ENCODE measurements around the gene CHST11.

DNA sequence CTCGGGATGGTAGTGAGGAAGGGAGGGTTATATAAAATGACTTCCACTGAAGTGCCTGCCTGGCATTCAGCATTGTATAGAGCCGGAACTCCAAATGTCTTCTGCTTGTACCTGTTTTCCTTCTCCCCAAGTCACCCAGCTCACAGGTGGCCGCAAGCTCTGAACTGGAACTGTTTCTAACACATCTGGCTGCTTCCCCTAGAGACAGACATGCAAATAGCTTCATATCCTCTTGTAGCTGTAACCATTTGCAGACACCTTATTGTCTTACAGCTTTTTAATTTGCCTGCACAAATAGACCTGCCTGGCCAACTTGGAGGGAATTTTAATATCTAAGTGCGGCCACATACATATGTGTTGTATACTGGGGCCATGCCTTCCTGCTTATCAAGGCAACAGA lies 126.0 kb downstream of the CHST11 start:
- TF ChIP-seq, protein P1, sequence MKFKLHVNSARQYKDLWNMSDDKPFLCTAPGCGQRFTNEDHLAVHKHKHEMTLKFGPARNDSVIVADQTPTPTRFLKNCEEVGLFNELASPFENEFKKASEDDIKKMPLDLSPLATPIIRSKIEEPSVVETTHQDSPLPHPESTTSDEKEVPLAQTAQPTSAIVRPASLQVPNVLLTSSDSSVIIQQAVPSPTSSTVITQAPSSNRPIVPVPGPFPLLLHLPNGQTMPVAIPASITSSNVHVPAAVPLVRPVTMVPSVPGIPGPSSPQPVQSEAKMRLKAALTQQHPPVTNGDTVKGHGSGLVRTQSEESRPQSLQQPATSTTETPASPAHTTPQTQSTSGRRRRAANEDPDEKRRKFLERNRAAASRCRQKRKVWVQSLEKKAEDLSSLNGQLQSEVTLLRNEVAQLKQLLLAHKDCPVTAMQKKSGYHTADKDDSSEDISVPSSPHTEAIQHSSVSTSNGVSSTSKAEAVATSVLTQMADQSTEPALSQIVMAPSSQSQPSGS (CRISPR knock-in tag; IDR thresholded peaks at IDR 0.05), result no peak
- TF ChIP-seq ZNF431 (CRISPR knock-in tag; IDR thresholded peaks at IDR 0.05), result no peak
- no peak for TF ChIP-seq FOS (IDR thresholded peaks at IDR 0.05; ENCODE audit: extremely low read depth, insufficient read length)
- TF ChIP-seq ZNF324 (CRISPR knock-in tag; IDR thresholded peaks at IDR 0.05), result no peak
- TF ChIP-seq, protein P2, sequence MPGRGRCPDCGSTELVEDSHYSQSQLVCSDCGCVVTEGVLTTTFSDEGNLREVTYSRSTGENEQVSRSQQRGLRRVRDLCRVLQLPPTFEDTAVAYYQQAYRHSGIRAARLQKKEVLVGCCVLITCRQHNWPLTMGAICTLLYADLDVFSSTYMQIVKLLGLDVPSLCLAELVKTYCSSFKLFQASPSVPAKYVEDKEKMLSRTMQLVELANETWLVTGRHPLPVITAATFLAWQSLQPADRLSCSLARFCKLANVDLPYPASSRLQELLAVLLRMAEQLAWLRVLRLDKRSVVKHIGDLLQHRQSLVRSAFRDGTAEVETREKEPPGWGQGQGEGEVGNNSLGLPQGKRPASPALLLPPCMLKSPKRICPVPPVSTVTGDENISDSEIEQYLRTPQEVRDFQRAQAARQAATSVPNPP (IDR thresholded peaks at IDR 0.05; ENCODE audit: borderline replicate concordance, insufficient read depth, insufficient read length), result no peak
- no peak for TF ChIP-seq HNRNPK (IDR thresholded peaks at IDR 0.05; ENCODE audit: low read depth, low read length, poor library complexity, severe bottlenecking)
- TF ChIP-seq, protein P3, sequence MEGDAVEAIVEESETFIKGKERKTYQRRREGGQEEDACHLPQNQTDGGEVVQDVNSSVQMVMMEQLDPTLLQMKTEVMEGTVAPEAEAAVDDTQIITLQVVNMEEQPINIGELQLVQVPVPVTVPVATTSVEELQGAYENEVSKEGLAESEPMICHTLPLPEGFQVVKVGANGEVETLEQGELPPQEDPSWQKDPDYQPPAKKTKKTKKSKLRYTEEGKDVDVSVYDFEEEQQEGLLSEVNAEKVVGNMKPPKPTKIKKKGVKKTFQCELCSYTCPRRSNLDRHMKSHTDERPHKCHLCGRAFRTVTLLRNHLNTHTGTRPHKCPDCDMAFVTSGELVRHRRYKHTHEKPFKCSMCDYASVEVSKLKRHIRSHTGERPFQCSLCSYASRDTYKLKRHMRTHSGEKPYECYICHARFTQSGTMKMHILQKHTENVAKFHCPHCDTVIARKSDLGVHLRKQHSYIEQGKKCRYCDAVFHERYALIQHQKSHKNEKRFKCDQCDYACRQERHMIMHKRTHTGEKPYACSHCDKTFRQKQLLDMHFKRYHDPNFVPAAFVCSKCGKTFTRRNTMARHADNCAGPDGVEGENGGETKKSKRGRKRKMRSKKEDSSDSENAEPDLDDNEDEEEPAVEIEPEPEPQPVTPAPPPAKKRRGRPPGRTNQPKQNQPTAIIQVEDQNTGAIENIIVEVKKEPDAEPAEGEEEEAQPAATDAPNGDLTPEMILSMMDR (IDR thresholded peaks at IDR 0.05 in 2 of 3, conservative IDR thresholded peaks at IDR 0.05 in 1 of 3; ENCODE audit: insufficient read depth in 2 of 3, low read depth in 1 of 3, low read length in 3 of 3), result no peak
- no peak for TF ChIP-seq EP300 (IDR thresholded peaks at IDR 0.05; ENCODE audit: low read length)
- TF ChIP-seq, protein P4, sequence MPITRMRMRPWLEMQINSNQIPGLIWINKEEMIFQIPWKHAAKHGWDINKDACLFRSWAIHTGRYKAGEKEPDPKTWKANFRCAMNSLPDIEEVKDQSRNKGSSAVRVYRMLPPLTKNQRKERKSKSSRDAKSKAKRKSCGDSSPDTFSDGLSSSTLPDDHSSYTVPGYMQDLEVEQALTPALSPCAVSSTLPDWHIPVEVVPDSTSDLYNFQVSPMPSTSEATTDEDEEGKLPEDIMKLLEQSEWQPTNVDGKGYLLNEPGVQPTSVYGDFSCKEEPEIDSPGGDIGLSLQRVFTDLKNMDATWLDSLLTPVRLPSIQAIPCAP (CRISPR knock-in tag; IDR thresholded peaks at IDR 0.05; ENCODE audit: borderline replicate concordance), result no peak
- TF ChIP-seq PCBP1 (IDR thresholded peaks at IDR 0.05; ENCODE audit: low read depth, low read length, poor library complexity, severe bottlenecking), result no peak
- TF ChIP-seq HDAC6 (IDR thresholded peaks at IDR 0.05; ENCODE audit: low read depth, low read length), result no peak
